HG02571 (cell line): ENCODE measurements around the gene KCNG2.

Experiments used
- ATAC-seq: cut with Tn5 transposase; IDR thresholded peaks from one replicate; pipeline ENCODE4 v1.9.1; 2021; ENCODE audit warnings: mild to moderate bottlenecking, moderate library complexity; ENCODE audit not compliant: unreplicated experiment

KCNG2 gene

GRCh38 chr18:79937103-79937860 is 139.5 kb downstream of the KCNG2 start:
- ATAC-seq, result no peak

- no peak for ATAC-seq
Observed at GRCh38 chr18:79938196-79938595, 140.5 kb downstream of the KCNG2 start.

GRCh38 chr18:79939096-79939495 is 141.4 kb downstream of the KCNG2 start:
- no peak for ATAC-seq

GRCh38 chr18:79940126-79940813 is 142.5 kb downstream of the KCNG2 start:
- ATAC-seq, result no peak

GRCh38 chr18:79940814-79941472 is 143.2 kb downstream of the KCNG2 start:
- ATAC-seq, result no peak

DNA sequence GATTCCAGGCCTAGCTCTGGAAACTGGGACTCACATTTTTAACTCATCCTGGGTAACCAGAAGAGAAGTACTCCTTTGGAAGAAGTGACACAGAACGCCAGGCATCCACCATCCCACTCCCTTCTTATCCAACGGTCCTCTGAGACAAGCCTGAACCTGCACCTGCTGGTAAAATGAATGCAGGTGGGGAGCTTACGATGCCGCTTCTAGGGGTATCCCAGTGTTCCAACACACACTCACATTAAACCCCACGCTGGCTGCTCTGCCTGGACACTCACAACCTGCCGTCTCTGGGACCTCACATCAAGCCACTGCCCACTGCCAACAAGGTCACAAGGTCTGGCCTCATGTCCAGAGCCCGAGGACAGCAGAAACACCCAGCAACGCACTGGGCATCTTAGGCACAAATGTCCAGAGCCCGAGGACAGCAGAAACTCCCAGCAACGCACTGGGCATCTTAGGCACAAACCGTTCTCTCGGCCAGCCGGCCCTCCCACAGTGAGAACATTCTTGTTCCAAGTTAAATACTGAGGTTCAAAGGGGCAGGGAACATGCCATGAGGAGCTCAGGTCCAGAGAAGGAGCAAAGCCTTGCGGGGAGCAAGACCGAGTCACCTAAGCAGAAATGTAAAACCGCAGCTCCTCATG is 143.9 kb downstream of the KCNG2 start:
- no peak for ATAC-seq

DNA sequence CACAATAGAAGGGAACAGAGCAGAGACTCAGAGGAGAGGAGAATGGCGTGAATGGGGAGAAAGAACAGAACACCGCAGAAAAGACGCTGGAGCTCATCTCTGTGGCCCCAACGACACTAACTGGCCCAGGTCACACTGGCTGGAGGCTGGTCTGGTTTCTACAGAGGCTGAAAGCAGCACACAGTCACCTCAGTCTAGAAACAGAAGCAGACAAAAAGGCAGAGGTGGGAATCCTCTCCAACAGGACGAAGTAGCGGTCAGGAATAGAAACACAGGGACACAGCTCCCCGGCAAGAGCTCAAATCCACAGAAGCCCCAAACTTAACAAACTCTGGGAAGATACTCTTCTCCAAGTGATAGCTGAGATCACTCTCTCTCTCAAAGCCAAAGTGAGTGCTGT is 144.5 kb downstream of the KCNG2 start:
- no peak for ATAC-seq

DNA sequence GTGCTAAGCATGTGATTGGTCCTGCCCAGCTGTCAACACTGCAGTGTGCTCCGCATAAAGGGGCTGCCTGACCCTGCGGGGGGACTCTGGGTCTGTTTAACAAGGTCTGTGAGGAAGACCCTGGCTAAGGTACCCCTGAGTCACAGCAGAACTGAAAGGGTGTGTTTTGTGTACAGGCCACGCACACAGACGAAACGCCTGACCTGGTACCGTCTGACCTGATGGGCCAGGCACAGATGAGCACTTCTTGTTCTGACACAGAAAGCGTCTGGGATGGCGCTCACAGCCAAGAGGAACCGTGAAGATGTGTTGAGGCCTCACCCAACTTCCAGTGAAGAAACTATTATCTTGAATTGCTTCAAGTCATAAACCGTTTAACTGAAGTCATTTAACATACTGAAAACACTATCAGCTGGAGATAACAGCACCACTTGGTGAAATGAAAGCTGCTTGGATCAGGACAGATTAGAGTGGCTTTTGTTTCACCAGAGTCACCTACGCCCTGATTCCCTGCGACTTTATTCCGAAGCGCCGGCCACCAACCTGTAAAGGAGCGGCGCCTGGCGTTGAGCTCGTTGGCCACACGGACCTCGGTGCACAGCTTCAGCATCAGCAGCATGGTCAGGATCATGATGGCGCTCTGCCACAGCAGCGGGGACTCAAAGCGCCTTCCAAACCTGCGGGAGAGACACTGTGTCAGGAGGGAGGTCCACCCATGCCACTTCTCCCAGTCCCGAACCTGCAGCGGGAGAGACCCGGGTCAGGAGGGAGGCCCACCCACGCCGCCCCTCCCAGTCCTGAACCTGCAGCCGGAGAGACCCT is 145.3 kb downstream of the KCNG2 start:
- ATAC-seq, result no peak

GRCh38 chr18:79943608-79944125 is 145.9 kb downstream of the KCNG2 start:
- ATAC-seq, result no peak

GRCh38 chr18:79944126-79944731 is 146.5 kb downstream of the KCNG2 start:
- ATAC-seq, result no peak

GRCh38 chr18:79944746-79945117 is 147.0 kb downstream of the KCNG2 start:
- no peak for ATAC-seq

GRCh38 chr18:79945118-79946042 is 147.6 kb downstream of the KCNG2 start:
- ATAC-seq, result no peak

GRCh38 chr18:79947054-79947755 is 149.5 kb downstream of the KCNG2 start:
- ATAC-seq, result no peak

- no peak for ATAC-seq
Observed at GRCh38 chr18:79947881-79948610, 150.3 kb downstream of the KCNG2 start.

DNA sequence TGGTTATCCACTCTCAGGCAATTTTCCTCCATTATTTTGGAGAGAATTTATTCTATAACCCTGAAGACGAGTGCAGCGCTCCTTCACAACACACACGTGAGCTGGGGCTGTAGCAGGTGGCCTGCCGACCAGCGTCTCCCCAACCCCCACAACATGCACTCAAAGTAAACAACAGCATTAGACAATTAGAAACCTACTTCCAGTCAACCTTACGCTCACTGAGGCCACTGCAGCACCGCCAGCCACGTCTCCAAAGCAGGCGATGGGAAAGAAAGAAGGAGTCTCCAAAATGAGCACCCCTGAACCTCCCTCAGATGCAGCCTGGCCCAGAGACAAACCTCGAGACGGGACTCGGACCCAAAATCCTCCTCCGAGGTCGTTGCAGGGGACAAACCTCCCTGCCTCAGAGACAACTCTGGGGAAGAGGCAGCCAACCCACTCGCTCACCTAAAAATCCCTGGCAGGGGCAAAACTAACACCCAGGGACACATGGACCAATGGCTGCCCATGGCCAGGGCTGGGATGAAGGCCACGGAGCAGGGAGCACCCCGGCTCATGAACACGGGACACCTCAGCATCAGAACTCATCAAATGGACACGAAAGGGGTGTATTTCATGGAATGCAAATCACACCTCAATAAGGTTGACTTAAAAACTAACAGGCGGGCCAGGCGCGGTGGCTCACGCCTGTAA is 151.1 kb downstream of the KCNG2 start:
- no peak for ATAC-seq
